DND-41 (cell line): ENCODE measurements around the gene LRGUK.

ENCODE experiments used
- ATAC-seq: fragments of 200-7000 bp; cut with Tn5 transposase; 3 replicates; pipeline ENCODE4 v1.9.1; 2021; ENCODE audit warnings: low read depth; ENCODE audit not compliant: insufficient read depth
- DNase-seq: peaks from one replicate; pipeline ENCODE4 v3.0.0-alpha.2; 2020
- H2AFZ ChIP-seq: 2 replicates; pipeline ENCODE4 v1.6.0; 2012; ENCODE audit warnings: low read depth, low read length
- H3K27ac ChIP-seq: 2 replicates; pipeline ENCODE4 v1.5.1; 2012; ENCODE audit warnings: low read length, inconsistent platforms
- H3K27me3 ChIP-seq: fragments of 200-600 bp; sonication (generic); 2 replicates; pipeline ENCODE4 v1.6.0; 2012; ENCODE audit warnings: low read length, mild to moderate bottlenecking, inconsistent platforms; ENCODE audit not compliant: insufficient read depth, poor library complexity
- H3K36me3 ChIP-seq: 2 replicates; pipeline ENCODE4 v1.5.1; 2012; ENCODE audit warnings: low read length, inconsistent platforms; ENCODE audit not compliant: insufficient read depth
- H3K4me1 ChIP-seq: 2 replicates; pipeline ENCODE4 v1.5.1; 2012; ENCODE audit warnings: mild to moderate bottlenecking, low read length; ENCODE audit not compliant: insufficient read depth
- H3K4me2 ChIP-seq: 2 replicates; pipeline ENCODE4 v1.6.0; 2012; ENCODE audit warnings: mild to moderate bottlenecking, moderate library complexity, low read length, inconsistent platforms; ENCODE audit not compliant: insufficient read depth
- H3K4me3 ChIP-seq, 2 experiments: fragments of 200-600 bp in 1 of 2; shearing (Covaris generic) in 1 of 2; 2 replicates each; pipeline ENCODE4 v1.5.1; 2012 to 2016; ENCODE audit warnings: inconsistent platforms in 2 of 2, low read length in 2 of 2, mild to moderate bottlenecking in 2 of 2, low read depth in 1 of 2, moderate library complexity in 1 of 2
- H3K79me2 ChIP-seq: 2 replicates; pipeline ENCODE4 v1.6.0; 2012; ENCODE audit warnings: low read length, inconsistent platforms; ENCODE audit not compliant: insufficient read depth
- H3K9ac ChIP-seq: 2 replicates; pipeline ENCODE4 v1.6.0; 2012; ENCODE audit warnings: low read depth, mild to moderate bottlenecking, inconsistent platforms, low read length, moderate library complexity
- H3K9me3 ChIP-seq: 2 replicates; pipeline ENCODE4 v1.5.1; 2012; ENCODE audit warnings: low read length, moderate library complexity, mild to moderate bottlenecking, inconsistent platforms; ENCODE audit not compliant: insufficient read depth, severe bottlenecking
- H4K20me1 ChIP-seq: 2 replicates; pipeline ENCODE4 v1.6.0; 2012; ENCODE audit warnings: low read length; ENCODE audit not compliant: insufficient read depth
- CTCF ChIP-seq: IDR thresholded peaks from 2 replicates; pipeline ENCODE4 v1.5.1; 2012; ENCODE audit warnings: borderline replicate concordance, low read length, moderate library complexity, mild to moderate bottlenecking; ENCODE audit not compliant: poor library complexity, severe bottlenecking; ENCODE audit errors: extremely low read depth
- EZH2 ChIP-seq: IDR thresholded peaks from 3 replicates; pipeline ENCODE4 v1.6.1; 2012; ENCODE audit warnings: borderline replicate concordance, low read depth, mild to moderate bottlenecking, moderate library complexity, low read length, inconsistent platforms; ENCODE audit not compliant: severe bottlenecking

LRGUK gene

GRCh38 chr7:134089446-134089845, 37.7 kb upstream of the LRGUK start:
- Histone ChIP-seq H3K27ac (no peak overlapping the region), H4K20me1 (no peaks in the 10 kb centered on the region), H3K79me2 (no peaks in the 10 kb centered on the region), H3K27me3 (no peaks in the 10 kb centered on the region), H2AFZ (no peak overlapping the region), H3K9ac (no peak overlapping the region), H3K4me3 (no peak overlapping the region), H3K36me3 (no peaks in the 10 kb centered on the region), H3K4me2 (no peak overlapping the region), H3K4me1 (no peaks in the 10 kb centered on the region), H3K9me3 (peaks cover 30% of the 10 kb centered on the region)
- DNase-seq (no peak), ATAC-seq (no peak)
- TF ChIP-seq EZH2 (no peak), CTCF (no peak)

- Histone ChIP-seq H3K36me3 (no peaks in the 10 kb centered on the region), H3K9ac (no peak overlapping the region), H3K4me2 (no peak overlapping the region), H3K27ac (no peak overlapping the region), H3K27me3 (no peaks in the 10 kb centered on the region), H4K20me1 (no peaks in the 10 kb centered on the region), H3K79me2 (no peaks in the 10 kb centered on the region), H3K4me1 (no peaks in the 10 kb centered on the region), H2AFZ (no peak overlapping the region), H3K9me3 (peaks cover 2% of the 10 kb centered on the region), H3K4me3 (no peak overlapping the region)
- no peak for ATAC-seq
- TF ChIP-seq CTCF = no peak
- TF ChIP-seq EZH2 = no peak
- DNase-seq = no peak
These were observed 29.1 kb upstream of the LRGUK start for GRCh38 chr7:134098072-134098471.

GRCh38 chr7:134101716-134102115, 25.4 kb upstream of the LRGUK start:
- H3K79me2 ChIP-seq = no peaks in the 10 kb centered on the region
- H4K20me1 ChIP-seq = no peaks in the 10 kb centered on the region
- H3K27ac ChIP-seq = no peak overlapping the region
- no peak overlapping the region for H3K4me3 ChIP-seq
- no peaks in the 10 kb centered on the region for H3K4me1 ChIP-seq
- H3K36me3 ChIP-seq = no peaks in the 10 kb centered on the region
- ATAC-seq (no peak), DNase-seq (no peak)
- no peak for TF ChIP-seq EZH2
- no peaks in the 10 kb centered on the region for H3K27me3 ChIP-seq
- no peak overlapping the region for H3K4me2 ChIP-seq
- no peak overlapping the region for H2AFZ ChIP-seq
- no peak overlapping the region for H3K9ac ChIP-seq
- peaks cover 2% of the 10 kb centered on the region for H3K9me3 ChIP-seq

- no peak overlapping the region for H3K9ac ChIP-seq
- H3K27me3 ChIP-seq = no peaks in the 10 kb centered on the region
- H3K4me3 ChIP-seq = no peak overlapping the region
- ATAC-seq (no peak), DNase-seq (no peak)
- no peak overlapping the region for H2AFZ ChIP-seq
- H4K20me1 ChIP-seq = no peaks in the 10 kb centered on the region
- no peaks in the 10 kb centered on the region for H3K4me1 ChIP-seq
- TF ChIP-seq CTCF (no peak), EZH2 (no peak)
- H3K4me2 ChIP-seq = no peak overlapping the region
- no peak overlapping the region for H3K27ac ChIP-seq
- no peaks in the 10 kb centered on the region for H3K36me3 ChIP-seq
- H3K9me3 ChIP-seq = no peaks in the 10 kb centered on the region
- no peaks in the 10 kb centered on the region for H3K79me2 ChIP-seq
These were observed 23.0 kb upstream of the LRGUK start for GRCh38 chr7:134104166-134104565.
